Measurements from ENCODE around the gene RAP2B. TPM values are rescaled to one million over a fixed set of nuclear protein-coding genes. Genes with fewer than 3 reads are reported as not detected.

The RAP2B gene
- total RNA-seq, 4 donors from 2014 or later = 17.6 to 28.2 (median 22.6) TPM

DNA sequence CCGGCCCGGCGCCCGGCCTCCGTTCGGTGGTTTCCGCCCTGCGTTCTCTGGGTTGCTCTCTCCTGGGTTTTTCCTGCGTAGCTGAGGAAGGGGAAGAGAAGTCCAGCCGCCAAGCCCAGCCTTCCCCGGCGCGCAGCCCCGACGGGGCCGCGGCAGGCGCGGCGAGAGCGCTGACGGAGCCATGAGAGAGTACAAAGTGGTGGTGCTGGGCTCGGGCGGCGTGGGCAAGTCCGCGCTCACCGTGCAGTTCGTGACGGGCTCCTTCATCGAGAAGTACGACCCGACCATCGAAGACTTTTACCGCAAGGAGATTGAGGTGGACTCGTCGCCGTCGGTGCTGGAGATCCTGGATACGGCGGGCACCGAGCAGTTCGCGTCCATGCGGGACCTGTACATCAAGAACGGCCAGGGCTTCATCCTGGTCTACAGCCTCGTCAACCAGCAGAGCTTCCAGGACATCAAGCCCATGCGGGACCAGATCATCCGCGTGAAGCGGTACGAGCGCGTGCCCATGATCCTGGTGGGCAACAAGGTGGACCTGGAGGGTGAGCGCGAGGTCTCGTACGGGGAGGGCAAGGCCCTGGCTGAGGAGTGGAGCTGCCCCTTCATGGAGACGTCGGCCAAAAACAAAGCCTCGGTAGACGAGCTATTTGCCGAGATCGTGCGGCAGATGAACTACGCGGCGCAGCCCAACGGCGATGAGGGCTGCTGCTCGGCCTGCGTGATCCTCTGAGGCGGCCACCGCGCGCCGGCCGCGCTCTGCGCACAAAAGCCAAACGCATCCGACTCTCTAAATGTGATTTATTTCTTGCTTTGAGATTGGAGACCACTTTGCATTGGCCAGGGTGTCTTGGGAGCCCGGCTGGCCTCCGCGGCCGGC is 727 bp downstream of the RAP2B start:
- TF ChIP-seq CTCF (IDR thresholded peaks at IDR 0.05; ENCODE audit: low read depth) = no peak

GRCh38 chr3:153163393-153163724 is 1.3 kb downstream of the RAP2B start:
- no peak for TF ChIP-seq CTCF (IDR thresholded peaks at IDR 0.05; ENCODE audit: low read depth)

DNA sequence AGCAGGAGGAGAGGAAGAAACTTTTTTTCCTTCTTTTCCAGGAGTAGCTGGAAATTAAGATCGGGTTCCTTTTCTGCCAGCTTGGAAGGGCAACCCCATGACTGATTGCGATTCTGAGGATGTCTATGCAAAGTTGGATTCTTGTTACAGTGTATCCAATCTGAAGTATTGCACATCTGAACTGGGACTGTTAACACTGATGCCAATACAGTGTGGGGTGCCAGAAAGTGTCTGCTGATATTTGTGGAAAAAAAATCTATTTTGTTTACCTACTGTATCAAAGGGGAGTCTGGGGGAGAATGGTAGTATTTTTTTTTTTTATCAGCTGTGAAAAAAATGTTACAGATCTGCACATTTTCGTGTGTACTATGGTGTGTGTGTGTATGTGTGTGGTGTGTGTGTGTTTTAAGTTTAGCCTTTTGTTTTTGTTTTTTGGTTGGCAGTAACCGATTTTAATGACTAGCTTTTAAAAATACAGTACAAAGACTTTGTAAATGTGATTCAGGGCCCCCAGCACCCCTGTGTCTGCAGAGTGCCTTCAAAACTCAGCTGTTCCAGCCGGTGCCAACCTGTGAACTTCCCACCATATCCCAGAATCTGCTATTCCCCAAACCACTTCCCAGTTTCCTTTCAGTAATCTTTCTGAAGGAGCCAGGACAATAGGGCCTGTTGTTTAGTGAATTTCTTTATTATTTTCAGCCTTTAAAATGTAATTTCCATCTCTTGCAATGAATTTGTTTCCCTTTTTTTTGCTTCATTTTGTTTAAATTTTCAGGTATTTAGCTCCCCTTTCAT is 1.9 kb downstream of the RAP2B start:
- no peak for TF ChIP-seq CTCF (IDR thresholded peaks at IDR 0.05; ENCODE audit: low read depth)

DNA sequence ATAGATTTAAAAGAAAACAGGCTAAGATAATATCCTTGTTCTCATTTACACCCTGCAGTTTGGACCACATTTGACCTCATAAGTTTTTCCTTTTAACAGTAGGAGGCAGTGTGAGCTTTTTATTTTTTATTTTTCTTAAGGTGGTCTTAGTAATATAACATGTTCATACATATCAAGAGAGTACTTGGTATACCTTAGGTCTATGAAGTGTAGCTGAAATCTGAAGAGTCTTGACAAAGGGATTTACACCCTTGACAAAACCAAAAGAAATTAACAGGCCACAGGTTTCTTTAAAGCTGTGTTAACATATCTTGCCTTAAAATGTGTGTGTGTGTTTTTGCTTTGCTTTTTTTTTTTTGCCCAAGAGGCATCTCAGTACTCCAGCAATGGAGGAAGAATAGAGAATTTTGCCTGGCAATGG is 3.2 kb downstream of the RAP2B start:
- no peak for TF ChIP-seq CTCF (IDR thresholded peaks at IDR 0.05; ENCODE audit: low read depth)

DNA sequence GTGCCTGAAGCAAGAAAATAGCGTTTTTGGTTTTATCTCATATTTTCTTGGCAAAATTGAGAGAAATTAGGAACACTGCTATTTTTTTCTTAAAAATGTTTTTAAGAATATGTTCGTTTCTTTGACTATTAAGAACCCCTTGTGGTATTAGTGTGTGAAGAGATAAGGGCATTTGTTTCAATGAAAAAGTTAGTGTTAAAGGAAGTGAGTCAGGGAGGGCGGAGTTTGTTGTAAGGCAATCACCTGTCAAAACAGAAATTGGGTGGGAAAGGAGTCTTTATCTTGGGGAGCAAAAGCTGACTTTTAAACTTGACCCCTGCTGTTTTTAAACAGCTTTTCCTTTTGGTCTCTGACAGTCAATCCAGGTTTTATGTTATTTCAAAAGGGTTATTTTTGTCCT is 4.2 kb downstream of the RAP2B start:
- TF ChIP-seq CTCF (IDR thresholded peaks at IDR 0.05; ENCODE audit: low read depth) = no peak

DNA sequence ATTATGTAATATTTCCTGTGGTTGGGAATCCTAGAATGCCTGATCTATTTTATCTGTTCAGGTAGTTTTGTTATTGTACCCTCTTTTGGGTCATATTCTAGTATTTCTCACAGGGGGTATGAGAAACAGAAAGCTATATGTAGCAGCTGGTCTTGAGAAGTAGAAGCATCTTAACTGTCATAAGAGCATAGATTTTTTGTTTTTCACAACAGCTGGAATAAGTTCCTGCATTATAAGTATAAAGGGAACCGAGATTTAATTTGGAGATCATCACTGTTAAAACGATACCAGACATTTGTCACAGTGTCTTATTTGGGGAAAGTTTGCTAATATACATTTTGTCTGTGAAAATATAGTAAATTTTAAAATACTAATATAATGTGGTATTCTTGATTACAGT is 4.8 kb downstream of the RAP2B start:
- no peak for TF ChIP-seq CTCF (IDR thresholded peaks at IDR 0.05; ENCODE audit: low read depth)

GRCh38 chr3:153169793-153170383 is 7.9 kb downstream of the RAP2B start:
- no peak for TF ChIP-seq CTCF (IDR thresholded peaks at IDR 0.05; ENCODE audit: low read depth)
